Daoy (cell line): Measurements from ENCODE around the gene SUMF1. TPM values are rescaled to one million over a fixed set of nuclear protein-coding genes. Genes with fewer than 3 reads are reported as not detected.
"Not testable (repeated sequence)": the region's sequence is repeated elsewhere in the genome, so short reads cannot be mapped to it uniquely, and the experiment has no call there.

ENCODE experiments used
- DNase-seq: peaks from one replicate; pipeline ENCODE4 v3.0.0-alpha.2; 2015; ENCODE audit warnings: low read depth
- total RNA-seq: library from RNA; depleted of rRNA; stranded (reverse); fragments of >200 nt; shearing (Covaris generic); gene quantifications from 2 replicates; pipeline ENCODE4 v1.2.3, GENCODE V29; 2014

Gene SUMF1
- total RNA-seq, 1 experiment from 2014 or later, result 11.0 TPM

DNA sequence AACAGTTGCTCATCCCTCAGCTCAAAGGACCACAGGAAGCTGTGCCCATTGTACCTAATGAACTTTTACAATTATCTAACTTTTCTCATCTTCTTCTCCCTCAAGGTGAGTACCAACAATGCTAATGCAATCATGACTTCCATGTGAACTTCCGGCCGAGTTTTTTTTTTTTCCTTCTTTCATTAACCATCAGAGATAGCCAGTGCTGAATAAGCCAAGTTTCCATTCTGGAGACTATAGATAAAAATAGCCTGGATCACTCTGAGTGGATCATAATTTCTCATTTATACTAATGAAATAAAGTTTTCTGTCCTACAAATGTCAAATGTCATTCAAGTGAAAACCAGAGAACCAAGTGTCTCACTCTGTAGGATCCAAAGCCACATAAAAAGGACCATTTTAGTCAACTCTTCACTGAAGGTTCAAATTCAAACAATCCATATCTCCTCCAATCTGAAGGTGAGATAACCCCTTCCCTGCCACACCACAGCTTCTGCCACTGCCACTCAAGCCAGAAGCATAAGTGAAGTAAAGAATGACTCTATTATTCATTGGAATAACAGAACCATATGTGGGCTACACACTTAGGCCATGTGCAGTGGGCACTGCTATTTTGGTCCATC is 5.5 kb downstream of the SUMF1 start:
- DNase-seq, result no peak

DNA sequence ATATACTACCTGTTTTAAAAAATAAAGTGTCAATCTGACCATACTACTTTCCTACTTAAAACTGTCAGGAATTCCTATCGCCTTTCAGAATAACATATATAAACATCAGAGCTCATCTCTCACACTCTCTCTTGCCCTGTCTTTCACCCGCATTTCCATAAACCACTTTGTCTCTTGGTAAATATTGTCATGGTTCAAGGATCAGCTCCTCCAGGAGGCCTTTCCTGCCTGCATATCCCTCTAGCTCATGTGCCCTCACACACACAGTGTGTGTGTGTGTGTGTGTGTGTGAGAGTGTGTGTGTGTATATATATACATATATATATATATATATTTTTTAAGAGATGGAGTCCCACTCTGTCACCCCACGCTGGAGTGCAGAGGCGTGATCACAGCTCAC is 6.7 kb downstream of the SUMF1 start:
- DNase-seq, result no peak

DNA sequence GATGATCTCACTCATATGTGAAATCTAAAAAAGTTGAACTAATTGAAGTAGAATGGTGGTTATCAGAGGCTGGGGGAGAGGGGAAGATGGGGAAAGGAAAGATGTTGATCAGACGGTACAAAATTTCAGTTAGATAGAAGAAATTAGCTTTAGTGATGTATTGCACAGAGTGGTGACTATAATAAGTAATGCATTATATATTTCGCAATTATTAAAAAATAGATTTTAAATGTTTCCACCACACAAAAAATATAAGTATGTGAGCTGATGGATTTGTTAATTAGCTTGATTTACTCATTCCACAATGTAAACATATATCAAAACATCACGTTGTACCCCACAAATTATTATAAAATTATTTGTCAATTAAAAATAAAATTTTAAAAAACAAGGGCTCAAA is 8.1 kb downstream of the SUMF1 start:
- no peak for DNase-seq

DNA sequence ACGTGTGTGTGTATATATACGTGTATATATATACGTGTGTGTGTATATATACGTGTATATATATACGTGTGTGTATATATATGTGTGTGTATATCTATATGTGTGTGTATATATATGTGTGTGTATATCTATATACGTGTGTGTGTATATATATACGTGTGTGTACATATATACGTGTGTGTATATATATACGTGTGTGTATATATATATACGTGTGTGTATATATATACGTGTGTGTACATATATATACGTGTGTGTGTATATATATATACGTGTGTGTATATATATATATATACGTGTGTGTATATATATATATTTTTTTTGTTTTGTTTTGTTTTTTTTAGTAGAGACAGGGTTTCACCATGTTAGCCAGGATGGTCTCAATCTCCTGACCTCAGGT is 10.3 kb downstream of the SUMF1 start:
- DNase-seq, result not testable (repeated sequence)

DNA sequence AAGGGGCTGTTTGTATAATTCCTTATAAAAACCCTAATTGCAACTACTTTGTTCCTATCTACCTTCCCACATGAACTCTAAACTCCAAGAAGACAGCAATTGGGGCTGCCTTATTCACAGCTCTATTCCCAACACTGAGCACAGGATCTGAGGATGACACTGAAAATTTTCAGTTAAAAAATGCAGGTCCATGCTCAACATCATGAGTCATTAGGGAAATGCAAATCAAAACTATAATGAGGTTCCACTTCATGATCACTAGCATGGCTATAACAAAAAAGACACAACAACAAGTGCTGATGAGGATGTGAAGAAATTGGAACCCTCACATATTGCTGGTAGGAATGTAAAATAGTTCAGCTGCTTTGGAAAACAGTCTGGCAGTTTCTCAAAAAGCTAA is 12.9 kb downstream of the SUMF1 start:
- DNase-seq, result no peak

DNA sequence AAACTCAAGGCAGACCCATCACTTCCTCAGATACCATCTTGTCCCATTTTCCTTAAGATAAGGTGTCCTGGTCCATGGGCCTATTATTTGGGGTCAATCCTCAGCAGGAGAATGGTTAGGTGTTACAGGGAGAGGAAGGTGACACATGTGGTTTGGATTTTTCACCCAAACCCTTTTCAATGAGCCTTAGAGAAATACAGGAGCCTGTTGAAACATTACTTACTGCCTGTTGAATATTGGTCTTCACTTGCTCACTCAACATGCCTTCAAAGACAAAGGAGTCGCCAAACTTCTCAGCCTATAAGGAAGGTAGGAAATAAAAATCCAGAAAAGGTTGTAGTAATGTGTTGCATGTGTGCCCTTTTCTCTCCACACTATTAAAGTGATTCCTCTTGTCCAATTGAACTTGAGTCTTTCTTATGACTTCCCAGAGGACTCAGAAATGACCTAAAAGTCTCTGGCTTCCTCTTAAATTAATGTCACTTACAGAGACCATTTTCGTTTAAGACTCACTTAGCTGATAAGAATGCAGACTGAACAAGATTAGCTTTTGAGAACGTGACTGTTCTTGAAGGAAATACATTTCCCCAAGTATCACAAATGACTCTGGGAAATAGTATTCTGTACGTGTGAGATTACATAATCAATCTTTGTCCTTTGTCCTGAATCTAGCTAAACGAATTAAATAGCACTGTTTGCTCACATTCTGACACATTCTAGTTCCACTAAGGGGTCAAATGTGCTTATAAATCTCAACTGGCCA is 17.8 kb downstream of the SUMF1 start:
- no peak for DNase-seq

DNA sequence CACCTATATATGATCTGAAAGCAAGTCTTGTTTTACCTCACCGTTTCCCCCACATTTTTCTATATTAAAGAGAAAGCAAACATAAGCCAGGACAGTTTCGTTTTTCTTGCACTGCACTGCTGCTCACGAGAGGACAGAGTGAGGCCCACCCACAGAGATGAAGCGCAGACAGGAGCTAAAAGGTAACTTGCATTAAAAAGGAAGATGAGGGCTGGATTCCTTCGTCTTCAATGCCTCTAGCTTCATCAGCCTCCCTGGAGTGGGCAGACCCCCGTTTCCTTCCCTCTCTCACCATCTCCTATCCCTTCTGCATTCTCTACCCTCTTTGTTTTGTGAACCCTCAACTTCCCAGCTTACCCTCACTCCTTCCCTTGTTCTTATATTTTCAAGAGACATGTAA is 18.9 kb downstream of the SUMF1 start:
- DNase-seq, result no peak

DNA sequence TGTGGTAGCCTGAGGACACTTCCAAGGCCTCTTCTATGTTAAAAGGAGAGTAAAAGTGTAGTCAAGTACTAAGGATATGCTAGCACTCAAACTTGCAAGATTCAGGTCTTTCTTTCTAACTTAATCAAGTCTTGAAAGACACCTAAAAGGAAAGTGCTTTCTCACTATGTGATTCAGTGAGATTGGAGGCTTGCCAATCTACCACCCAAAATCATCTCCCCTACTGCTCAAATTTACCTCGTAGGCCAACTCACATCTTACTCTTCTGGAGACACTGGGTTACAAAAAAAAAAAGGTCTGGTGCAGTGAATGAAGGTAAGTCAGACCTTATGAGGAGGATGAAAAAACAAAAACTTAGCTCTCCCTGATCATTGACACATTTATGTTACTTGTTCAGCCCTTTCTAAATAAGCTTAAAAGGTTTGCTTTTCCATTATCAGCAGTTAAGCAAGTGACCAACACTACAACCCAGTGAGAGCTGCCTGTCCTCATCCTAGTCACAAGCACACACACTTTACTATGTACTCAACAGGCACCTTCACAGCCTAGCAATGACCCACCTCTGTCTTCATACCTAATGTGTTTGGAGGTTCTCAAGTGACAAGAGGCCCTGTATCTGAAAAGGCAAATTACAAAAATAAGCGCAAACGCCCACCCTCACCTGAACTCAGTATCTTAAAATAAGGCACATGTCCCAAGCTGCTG is 19.6 kb downstream of the SUMF1 start:
- no peak for DNase-seq

DNA sequence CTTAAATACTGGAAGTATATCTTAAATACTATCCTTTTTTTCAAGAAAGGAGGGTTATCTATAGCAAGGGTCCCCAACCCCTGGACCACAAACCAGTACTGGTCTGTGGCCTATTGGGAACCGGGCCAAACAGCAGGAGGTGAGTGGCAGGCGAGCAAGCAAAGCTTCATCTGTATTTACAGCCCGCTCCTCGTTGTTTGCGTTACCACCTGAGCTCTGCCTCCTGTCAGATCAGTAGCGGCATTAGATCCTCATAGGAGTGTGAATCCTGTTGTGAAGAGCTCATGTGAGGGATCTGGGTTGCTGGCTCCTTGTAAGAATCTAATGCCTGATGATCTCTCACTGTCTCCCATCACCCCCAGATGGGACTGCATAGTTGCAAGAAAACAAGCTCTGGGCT is 26.1 kb downstream of the SUMF1 start:
- no peak for DNase-seq

DNA sequence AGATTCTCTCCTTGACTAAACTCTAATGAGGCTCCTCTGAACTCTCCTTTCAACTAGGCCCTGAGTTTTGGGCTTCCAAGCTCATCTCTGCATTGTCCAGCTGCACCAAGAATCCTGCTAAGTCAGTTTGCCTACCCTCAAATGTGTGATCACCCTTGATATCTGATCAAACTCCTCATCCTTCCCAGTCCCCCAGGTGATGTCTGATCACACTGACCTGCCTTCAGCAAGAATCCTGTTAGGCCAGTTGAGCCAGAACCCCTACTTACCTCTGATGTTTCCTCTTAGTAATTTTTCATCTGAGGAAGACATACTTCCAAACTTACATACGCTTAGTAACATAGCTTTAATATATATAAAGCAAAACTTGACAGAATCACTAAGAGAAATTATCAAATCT is 28.8 kb downstream of the SUMF1 start:
- no peak for DNase-seq

DNA sequence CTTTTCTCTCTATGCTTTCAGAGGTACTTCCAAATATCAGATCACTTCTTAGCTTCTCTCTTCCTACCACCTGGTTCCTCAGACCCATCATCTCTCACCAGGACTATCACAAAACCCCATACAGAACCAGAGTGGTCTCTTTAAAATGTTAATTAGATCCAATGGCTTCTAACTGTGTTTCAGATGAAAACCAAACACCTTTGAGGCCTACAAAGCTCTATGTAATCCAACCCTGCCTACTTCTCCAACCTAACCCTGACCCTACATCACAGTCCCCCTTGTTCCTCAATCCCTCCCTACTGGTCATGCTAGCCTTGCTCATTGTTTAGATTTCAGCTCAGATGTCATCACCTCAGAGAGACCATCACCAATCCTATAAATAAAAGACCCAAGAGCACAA is 34.8 kb downstream of the SUMF1 start:
- DNase-seq, result no peak

DNA sequence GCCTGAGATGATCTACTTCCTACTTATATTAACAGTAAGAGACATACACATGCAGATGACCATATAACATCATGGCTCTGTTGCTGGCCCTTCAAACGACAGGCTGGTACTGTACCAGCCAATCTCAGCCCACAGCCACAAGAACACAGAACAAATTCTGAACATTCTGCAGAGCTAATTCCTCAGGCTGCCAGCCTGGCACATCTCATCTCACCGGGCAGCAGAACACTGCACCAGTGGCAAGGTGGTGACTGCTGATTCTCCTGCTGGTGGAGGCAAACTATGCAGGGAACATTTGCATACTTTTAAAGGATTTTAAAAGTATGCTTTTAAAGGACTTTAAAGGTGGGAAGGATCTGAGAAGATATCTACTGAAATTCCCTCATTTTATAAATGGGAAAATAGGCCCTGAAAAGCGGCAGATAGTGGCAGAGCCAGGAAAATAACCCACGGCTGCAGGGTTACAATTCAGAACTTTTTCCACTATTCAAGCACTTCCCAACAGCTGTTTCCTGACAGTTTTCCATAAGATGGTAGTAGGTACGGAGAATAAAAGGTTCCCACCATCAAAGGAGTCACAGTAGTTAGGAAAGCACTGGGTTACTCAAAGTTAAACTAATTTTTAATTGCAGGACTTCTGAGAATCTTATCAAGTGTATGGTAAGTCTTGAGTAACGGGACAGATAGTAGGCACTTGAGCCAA is 37.3 kb downstream of the SUMF1 start:
- no peak for DNase-seq

DNA sequence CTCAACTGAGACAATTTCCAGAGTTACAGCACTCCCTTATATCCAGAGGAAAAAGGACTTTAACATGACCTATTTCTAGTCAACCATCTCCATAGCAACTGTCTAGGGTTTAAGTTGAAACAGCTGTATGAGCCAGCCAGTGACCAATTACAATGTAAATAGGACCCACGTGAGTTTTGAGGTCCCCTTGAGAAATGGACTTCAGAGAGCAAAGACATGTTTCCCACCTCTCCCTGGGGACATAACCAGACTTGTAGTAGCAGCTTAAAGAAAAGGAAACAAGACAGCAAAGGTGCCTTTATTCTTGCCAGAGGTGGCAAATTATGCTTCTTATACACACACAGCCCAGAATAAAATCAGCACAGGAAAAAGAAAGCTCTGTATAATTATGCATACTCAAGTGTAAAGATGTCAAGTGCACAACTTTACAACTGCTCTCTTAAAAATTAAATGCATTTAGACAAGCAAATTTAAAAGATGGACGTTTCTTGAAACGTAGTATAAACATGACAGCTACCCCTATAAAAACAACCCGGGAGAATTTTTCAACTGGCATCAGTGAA is 40.2 kb downstream of the SUMF1 start:
- DNase-seq, result peak; percentile 59

DNA sequence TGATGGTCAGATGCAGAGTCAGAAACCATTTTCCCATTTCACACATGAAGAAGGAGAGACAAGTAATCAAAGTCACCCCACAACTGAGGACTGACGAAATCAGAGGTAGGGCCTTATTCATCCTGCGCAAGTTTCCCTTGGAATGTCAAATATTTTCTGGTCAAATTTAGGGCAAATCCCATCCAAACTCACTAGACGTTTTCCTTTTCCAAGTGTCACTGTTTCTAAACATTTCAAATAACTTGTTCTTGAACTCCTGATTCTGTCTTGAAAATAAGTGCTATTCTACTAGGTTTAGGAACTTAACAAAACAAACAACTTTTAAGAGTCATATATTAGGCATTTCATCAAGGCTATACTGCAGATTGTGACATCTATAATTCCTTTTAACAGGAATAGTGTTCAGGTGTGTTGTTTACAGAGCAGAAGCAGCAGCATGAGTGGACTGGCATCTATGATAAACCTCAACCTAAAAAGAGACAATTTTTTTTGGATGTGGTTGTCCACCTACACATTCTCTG is 40.7 kb downstream of the SUMF1 start:
- no peak for DNase-seq

DNA sequence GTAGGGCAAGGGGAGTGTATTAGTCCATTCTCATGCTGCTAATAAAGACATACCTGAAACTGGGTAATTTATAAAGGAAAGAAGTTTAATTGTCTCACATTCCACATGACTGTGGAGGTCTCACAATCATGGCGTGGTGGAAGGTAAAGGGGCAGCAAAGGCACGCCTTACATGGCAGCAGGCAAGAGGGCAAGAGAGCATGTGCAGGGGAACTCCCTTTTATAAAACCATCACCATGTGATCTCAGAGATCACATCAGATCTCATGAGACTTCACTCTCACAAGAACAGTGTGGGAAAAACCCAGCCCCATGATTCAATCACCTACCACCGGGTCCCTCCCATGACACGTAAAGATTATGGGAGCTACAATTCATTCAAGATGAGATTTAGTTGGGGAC is 41.4 kb downstream of the SUMF1 start:
- peak; percentile 6 for DNase-seq

DNA sequence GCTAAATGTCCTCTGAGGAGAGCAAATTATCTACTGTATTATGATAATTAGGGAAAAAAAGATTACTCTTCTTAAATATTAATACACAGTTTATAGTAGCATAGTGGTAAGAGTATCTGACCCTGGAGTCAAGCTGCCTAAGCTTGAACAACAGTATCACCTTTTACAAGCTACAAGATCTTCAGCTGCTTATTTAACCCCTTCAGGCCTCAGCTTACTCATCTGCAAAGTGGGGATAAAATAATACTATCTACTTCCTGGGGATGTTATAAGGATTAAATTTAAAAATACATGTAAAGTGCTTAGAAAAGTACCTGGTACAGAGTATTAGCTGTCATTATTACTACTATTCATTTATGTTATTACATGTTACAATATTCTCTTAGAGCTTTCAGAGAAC is 42.0 kb downstream of the SUMF1 start:
- no peak for DNase-seq

DNA sequence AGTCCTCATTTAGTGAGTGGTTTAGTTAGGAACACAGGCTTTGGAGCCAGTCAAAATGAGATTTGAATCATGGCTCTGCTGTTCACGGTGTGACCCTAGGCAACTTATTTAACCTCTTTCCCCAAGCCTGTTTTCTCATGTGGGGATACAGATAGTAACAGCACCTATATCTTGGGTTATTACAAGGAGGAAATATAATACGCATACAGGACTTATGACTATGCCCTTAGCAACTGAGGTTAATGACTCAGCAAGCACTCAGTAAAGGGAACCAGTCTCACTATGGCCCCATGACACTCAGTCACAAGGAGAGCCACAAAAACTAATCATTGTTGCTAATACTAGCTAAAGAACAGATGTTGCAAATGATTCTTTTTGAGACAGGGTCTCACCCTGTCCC is 45.9 kb downstream of the SUMF1 start:
- DNase-seq, result peak; percentile 74

DNA sequence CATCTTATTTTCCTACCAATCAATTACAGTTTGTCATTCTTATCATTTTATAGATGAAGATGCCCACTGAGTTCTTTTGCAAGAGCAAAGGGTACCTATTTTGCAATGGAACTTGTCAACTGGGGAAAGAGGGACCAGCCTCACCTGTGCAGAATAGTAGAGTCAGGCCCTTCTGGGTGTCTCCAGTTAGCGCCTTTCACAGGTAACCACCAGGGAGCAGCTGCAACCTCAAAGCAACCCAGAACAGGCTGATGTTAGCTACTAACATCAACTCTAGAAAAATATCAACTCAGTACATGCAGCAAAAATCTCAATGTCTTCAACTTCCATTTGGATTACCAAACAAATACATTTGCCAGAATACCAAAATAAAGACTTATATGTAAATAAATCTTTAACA is 47.1 kb downstream of the SUMF1 start:
- no peak for DNase-seq

DNA sequence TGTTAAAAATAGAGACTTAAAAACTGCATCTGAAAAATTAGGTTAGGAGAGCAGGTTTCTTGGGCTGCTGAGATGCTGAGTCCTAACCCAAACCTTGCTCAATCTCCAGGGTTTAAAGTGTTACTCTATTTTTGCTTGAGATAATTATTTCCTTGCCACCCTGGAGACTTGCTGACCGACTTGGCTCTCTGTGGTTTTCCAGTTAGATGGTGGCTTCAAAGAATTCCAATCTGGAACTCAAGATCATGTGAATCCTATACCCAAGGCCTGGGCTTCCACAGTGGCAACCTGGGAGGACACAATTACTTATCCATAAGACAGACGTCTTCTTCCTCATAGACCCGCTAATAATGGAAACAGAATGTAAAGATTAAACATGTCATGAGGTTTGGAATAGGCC is 47.7 kb downstream of the SUMF1 start:
- DNase-seq, result no peak

DNA sequence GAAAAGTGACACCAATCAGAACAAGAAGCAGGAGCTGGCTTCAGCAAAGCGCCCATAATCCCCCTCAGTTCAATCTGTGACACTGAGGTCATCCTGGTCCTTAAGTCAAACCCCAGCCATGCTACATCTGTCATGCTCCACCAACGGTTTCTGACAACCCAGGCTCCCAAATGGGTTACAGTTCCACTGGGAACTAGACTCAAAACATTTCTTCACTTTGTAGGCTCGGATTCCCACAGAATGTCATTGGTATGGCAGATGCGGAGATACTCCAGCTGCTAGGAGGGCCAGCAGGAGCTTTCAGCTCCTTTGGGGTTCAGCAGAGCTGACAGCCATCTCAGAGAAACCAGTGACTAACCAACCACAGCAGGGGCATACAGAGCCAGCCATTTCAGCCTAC is 48.9 kb downstream of the SUMF1 start:
- peak; percentile 12 for DNase-seq

DNA sequence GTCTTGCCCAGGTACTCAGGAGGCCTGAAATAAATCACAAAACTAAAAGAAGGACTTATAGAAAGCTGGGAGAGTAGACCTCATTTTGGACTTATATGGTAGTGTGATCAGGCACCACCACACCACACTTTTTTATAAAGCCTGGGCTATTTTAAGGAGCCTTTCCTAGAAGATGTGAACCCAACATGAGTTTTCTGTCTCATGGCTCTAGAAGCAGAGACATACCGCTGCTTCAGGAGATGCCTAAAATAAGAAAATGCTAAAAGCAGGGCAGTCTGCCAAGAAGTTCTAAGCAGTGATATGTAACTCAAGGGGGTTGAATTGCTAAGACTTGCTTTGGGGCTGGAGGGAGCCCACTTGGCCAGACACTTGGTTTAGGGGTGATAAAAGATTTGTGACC is 49.6 kb downstream of the SUMF1 start:
- DNase-seq, result peak; percentile 13

DNA sequence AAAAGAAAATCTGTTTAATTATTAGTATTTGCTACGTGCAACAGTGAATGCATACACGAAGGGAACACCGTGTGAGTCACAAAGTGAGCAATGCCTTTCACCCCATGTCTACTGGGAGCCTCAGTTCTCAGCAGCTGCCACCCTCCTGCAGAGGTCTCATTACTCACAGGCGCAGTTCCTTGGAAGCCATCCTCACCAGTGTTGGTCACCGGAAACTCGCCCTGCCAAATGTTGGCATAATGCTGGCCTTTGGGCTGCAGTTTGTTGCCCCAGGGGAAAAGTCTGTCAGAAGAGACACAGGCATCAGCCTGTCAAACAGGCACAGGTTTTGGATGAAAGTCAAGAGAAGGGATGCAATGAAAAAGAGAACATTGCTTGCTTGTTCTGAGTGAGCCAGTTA is 50.1 kb downstream of the SUMF1 start:
- peak; percentile 95 for DNase-seq
